ENCODE measurements around the gene JDP2. TPM values are rescaled to one million over a fixed set of nuclear protein-coding genes. Genes with fewer than 3 reads are reported as not detected.

The JDP2 gene
- 29.9 to 40.7 TPM (median 33.8 TPM) in 5 replicates for total RNA-seq (2022; extraction: Qiagen RNA extraction)

GRCh38 chr14:75427482-75428229, at the start of gene JDP2:
Gene JDP2, plus strand, starts transcription at chr14:75428022. Its CDS starts 9,899 bp downstream, at chr14:75437921.

GRCh38 chr14:75522224-75522982, 94.6 kb downstream of the JDP2 start, which contains the start of gene BATF:
Gene BATF, plus strand, starts transcription at chr14:75522469. Its CDS starts 214 bp downstream, at chr14:75522683.

Other genes with a start within 250 kb of the JDP2 start
- gene FOS, start 149.2 kb upstream of the JDP2 start, total RNA-seq (2022; extraction: Qiagen RNA extraction): 8.7 to 13.1 TPM (median 11.4 TPM) in 5 replicates
- 0.15 TPM in 1 of 5 replicates, not detected in the others for gene BATF, start 94.4 kb downstream of the JDP2 start, total RNA-seq (2022; extraction: Qiagen RNA extraction)
- 9.2 to 11.9 TPM (median 10.8 TPM) in 5 replicates for gene FLVCR2, start 150.6 kb downstream of the JDP2 start, total RNA-seq (2022; extraction: Qiagen RNA extraction)
- 13.4 to 17.7 TPM (median 15.6 TPM) in 5 replicates for gene ERG28, start 232.9 kb downstream of the JDP2 start, total RNA-seq (2022; extraction: Qiagen RNA extraction)
- gene TTLL5, start 233.2 kb downstream of the JDP2 start, total RNA-seq (2022; extraction: Qiagen RNA extraction): 10.9 to 14.4 TPM (median 12.5 TPM) in 5 replicates